H1 (cell line): ENCODE data around the gene DUOX1. TPM values are rescaled to one million over a fixed set of nuclear protein-coding genes. Genes with fewer than 3 reads are reported as not detected.

ENCODE experiments used
- POU5F1 ChIP-seq: IDR thresholded peaks from 2 replicates; pipeline ENCODE4 v1.6.1; 2011; ENCODE audit warnings: low read depth, mild to moderate bottlenecking, low read length, moderate library complexity
- polyA plus RNA-seq, 7 experiments: library from polyadenylated mRNA; depleted of rRNA in 3 of 7; stranded (reverse) in 5 of 7; unstranded in 2 of 7; fragments of >200 nt in 5 of 7; fragments of 200-250 nt in 2 of 7; gene quantifications; 1 replicate in 5 of 7; 2 replicates in 1 of 7; 4 replicates in 1 of 7; pipeline versions ENCODE4 v1.2.1 to v1.2.3, GENCODE V29; 2011 to 2013; ENCODE audit warnings: missing spikeins in 2 of 7, mixed read lengths in 2 of 7
- total RNA-seq: library from RNA; stranded (reverse); fragmentation: NEBNext Ultra II Directional; extraction: Animal tissue kit (Norgen Biotek cat#: 25700); gene quantifications from 2 replicates; pipeline ENCODE4 v1.2.1, GENCODE V29; 2021
- TF ChIP-seq, protein P1 (sequence below), 3 experiments: IDR thresholded peaks; 1 replicate in 2 of 3; 2 replicates in 1 of 3; pipeline versions ENCODE4 v1.5.1 to v1.6.1; 2011; ENCODE audit warnings: low read length in 3 of 3, mild to moderate bottlenecking in 3 of 3, inconsistent platforms in 2 of 3, low read depth in 1 of 3, moderate library complexity in 1 of 3; ENCODE audit not compliant: insufficient read depth in 1 of 3; ENCODE audit errors: control extremely low read depth in 1 of 3
- TF ChIP-seq, protein P2 (sequence below): fragments of 300-600 bp; sonication (generic); IDR thresholded peaks from 2 replicates; pipeline ENCODE4 v1.7.1; 2012; ENCODE audit warnings: low read length, moderate library complexity, mild to moderate bottlenecking, inconsistent platforms; ENCODE audit not compliant: insufficient replicate concordance

Gene DUOX1
- total and polyA plus RNA-seq, 2 of the 8 experiments (the other 6 are each of a cell fraction or from before 2014, with no cell fraction given): 0.84 to 1.4 TPM

DNA sequence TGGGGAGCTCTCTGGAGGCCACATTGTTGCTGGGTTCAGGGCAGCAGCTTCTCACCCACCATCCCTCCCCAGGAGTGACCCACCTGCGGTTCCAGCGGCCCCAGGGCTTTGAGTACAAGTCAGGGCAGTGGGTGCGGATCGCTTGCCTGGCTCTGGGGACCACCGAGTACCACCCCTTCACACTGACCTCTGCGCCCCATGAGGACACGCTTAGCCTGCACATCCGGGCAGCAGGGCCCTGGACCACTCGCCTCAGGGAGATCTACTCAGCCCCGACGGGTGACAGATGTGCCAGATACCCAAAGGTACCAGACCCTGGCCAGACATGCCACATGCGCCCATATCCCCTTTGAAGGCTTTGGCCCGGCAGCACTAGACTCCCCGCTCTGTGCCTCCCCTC lies 31.9 kb downstream of the DUOX1 start (continued):
- TF ChIP-seq, protein P1, sequence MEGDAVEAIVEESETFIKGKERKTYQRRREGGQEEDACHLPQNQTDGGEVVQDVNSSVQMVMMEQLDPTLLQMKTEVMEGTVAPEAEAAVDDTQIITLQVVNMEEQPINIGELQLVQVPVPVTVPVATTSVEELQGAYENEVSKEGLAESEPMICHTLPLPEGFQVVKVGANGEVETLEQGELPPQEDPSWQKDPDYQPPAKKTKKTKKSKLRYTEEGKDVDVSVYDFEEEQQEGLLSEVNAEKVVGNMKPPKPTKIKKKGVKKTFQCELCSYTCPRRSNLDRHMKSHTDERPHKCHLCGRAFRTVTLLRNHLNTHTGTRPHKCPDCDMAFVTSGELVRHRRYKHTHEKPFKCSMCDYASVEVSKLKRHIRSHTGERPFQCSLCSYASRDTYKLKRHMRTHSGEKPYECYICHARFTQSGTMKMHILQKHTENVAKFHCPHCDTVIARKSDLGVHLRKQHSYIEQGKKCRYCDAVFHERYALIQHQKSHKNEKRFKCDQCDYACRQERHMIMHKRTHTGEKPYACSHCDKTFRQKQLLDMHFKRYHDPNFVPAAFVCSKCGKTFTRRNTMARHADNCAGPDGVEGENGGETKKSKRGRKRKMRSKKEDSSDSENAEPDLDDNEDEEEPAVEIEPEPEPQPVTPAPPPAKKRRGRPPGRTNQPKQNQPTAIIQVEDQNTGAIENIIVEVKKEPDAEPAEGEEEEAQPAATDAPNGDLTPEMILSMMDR (IDR thresholded peaks at IDR 0.05; ENCODE audit: control extremely low read depth in 1 of 3, insufficient read depth in 1 of 3, low read depth in 1 of 3, low read length in 3 of 3): no peak
- TF ChIP-seq, protein P2, sequence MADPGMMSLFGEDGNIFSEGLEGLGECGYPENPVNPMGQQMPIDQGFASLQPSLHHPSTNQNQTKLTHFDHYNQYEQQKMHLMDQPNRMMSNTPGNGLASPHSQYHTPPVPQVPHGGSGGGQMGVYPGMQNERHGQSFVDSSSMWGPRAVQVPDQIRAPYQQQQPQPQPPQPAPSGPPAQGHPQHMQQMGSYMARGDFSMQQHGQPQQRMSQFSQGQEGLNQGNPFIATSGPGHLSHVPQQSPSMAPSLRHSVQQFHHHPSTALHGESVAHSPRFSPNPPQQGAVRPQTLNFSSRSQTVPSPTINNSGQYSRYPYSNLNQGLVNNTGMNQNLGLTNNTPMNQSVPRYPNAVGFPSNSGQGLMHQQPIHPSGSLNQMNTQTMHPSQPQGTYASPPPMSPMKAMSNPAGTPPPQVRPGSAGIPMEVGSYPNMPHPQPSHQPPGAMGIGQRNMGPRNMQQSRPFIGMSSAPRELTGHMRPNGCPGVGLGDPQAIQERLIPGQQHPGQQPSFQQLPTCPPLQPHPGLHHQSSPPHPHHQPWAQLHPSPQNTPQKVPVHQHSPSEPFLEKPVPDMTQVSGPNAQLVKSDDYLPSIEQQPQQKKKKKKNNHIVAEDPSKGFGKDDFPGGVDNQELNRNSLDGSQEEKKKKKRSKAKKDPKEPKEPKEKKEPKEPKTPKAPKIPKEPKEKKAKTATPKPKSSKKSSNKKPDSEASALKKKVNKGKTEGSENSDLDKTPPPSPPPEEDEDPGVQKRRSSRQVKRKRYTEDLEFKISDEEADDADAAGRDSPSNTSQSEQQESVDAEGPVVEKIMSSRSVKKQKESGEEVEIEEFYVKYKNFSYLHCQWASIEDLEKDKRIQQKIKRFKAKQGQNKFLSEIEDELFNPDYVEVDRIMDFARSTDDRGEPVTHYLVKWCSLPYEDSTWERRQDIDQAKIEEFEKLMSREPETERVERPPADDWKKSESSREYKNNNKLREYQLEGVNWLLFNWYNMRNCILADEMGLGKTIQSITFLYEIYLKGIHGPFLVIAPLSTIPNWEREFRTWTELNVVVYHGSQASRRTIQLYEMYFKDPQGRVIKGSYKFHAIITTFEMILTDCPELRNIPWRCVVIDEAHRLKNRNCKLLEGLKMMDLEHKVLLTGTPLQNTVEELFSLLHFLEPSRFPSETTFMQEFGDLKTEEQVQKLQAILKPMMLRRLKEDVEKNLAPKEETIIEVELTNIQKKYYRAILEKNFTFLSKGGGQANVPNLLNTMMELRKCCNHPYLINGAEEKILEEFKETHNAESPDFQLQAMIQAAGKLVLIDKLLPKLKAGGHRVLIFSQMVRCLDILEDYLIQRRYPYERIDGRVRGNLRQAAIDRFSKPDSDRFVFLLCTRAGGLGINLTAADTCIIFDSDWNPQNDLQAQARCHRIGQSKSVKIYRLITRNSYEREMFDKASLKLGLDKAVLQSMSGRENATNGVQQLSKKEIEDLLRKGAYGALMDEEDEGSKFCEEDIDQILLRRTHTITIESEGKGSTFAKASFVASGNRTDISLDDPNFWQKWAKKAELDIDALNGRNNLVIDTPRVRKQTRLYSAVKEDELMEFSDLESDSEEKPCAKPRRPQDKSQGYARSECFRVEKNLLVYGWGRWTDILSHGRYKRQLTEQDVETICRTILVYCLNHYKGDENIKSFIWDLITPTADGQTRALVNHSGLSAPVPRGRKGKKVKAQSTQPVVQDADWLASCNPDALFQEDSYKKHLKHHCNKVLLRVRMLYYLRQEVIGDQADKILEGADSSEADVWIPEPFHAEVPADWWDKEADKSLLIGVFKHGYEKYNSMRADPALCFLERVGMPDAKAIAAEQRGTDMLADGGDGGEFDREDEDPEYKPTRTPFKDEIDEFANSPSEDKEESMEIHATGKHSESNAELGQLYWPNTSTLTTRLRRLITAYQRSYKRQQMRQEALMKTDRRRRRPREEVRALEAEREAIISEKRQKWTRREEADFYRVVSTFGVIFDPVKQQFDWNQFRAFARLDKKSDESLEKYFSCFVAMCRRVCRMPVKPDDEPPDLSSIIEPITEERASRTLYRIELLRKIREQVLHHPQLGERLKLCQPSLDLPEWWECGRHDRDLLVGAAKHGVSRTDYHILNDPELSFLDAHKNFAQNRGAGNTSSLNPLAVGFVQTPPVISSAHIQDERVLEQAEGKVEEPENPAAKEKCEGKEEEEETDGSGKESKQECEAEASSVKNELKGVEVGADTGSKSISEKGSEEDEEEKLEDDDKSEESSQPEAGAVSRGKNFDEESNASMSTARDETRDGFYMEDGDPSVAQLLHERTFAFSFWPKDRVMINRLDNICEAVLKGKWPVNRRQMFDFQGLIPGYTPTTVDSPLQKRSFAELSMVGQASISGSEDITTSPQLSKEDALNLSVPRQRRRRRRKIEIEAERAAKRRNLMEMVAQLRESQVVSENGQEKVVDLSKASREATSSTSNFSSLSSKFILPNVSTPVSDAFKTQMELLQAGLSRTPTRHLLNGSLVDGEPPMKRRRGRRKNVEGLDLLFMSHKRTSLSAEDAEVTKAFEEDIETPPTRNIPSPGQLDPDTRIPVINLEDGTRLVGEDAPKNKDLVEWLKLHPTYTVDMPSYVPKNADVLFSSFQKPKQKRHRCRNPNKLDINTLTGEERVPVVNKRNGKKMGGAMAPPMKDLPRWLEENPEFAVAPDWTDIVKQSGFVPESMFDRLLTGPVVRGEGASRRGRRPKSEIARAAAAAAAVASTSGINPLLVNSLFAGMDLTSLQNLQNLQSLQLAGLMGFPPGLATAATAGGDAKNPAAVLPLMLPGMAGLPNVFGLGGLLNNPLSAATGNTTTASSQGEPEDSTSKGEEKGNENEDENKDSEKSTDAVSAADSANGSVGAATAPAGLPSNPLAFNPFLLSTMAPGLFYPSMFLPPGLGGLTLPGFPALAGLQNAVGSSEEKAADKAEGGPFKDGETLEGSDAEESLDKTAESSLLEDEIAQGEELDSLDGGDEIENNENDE: no peak
- no peak for TF ChIP-seq POU5F1
